ENCODE data around the gene PTPRZ1. TPM values are rescaled to one million over a fixed set of nuclear protein-coding genes. Genes with fewer than 3 reads are reported as not detected.
A peak's percentile ranks its signal among the peaks of the same experiment; 100 is the strongest.

PTPRZ1 gene
- polyA plus RNA-seq, 2 of the 4 experiments (the other 2 are of a cell fraction), result not detected

DNA sequence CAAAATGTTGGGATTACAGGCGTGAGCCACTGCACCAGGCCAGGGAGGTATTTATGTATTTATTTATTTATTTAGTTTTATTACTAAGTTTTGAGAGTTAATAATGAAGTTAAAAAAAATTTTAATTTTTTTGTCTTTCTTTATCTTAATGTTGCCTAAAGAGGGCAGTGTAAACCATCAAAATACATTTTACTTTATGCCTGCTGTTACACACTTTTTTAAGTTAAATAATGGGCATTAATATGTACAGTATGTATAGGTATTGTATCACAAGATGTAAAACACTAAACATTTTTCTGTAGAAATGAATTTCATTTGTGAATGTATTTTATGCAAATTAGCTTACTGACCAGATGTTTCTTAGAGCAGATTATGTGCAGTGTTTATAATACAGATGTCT, 141.7 kb downstream of the PTPRZ1 start:
- Histone ChIP-seq H3K9me3 (no peaks in the 10 kb centered on the region), H3K4me3 (no peak overlapping the region), H3K4me1 (no peaks in the 10 kb centered on the region), H3K4me2 (no peak overlapping the region), H3K27ac (no peak overlapping the region)
- ChIA-PET POLR2A (no interaction called here), CTCF (interaction anchor here (0.7 to 1.0 kb wide), 2 partner anchors 11 to 517 kb away, joined by 3 to 4 read pairs; no protein-coding TSS in a partner anchor)
- DNase-seq (ENCODE audit: low read depth in 1 of 2, low spot score in 1 of 2) (no peak), FAIRE-seq (peak; percentile 23), ATAC-seq (no peak)
- TF ChIP-seq KDM1A (IDR thresholded peaks at IDR 0.05; ENCODE audit: low read depth) (no peak), HOXB13 (CRISPR knock-in tag; IDR thresholded peaks at IDR 0.05; ENCODE audit: low read depth) (no peak), MAZ (IDR thresholded peaks at IDR 0.05; ENCODE audit: borderline replicate concordance, low read depth, low read length) (no peak), PHF8 (IDR thresholded peaks at IDR 0.05; ENCODE audit: borderline replicate concordance, low read depth) (no peak), SREBF2 (IDR thresholded peaks at IDR 0.05) (no peak), GATA3 (IDR thresholded peaks at IDR 0.05; ENCODE audit: borderline replicate concordance) (no peak), FOSL2 (IDR thresholded peaks at IDR 0.05) (no peak), FOSL2 (CRISPR knock-in tag; IDR thresholded peaks at IDR 0.05) (no peak), FOXS1 (CRISPR knock-in tag; IDR thresholded peaks at IDR 0.05) (no peak), HOXB5 (CRISPR knock-in tag; IDR thresholded peaks at IDR 0.05) (no peak), CHD2 (IDR thresholded peaks at IDR 0.05; ENCODE audit: low read length, partially characterized antibody) (no peak), NR3C1 (IDR thresholded peaks at IDR 0.05) (no peak), ZFP36 (IDR thresholded peaks at IDR 0.05; ENCODE audit: borderline replicate concordance, partially characterized antibody) (no peak)
- TF ChIP-seq, protein P1, sequence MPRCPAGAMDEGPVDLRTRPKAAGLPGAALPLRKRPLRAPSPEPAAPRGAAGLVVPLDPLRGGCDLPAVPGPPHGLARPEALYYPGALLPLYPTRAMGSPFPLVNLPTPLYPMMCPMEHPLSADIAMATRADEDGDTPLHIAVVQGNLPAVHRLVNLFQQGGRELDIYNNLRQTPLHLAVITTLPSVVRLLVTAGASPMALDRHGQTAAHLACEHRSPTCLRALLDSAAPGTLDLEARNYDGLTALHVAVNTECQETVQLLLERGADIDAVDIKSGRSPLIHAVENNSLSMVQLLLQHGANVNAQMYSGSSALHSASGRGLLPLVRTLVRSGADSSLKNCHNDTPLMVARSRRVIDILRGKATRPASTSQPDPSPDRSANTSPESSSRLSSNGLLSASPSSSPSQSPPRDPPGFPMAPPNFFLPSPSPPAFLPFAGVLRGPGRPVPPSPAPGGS (IDR thresholded peaks at IDR 0.05), result no peak
- TF ChIP-seq, protein P2, sequence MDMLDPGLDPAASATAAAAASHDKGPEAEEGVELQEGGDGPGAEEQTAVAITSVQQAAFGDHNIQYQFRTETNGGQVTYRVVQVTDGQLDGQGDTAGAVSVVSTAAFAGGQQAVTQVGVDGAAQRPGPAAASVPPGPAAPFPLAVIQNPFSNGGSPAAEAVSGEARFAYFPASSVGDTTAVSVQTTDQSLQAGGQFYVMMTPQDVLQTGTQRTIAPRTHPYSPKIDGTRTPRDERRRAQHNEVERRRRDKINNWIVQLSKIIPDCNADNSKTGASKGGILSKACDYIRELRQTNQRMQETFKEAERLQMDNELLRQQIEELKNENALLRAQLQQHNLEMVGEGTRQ (IDR thresholded peaks at IDR 0.05), result no peak
- TF ChIP-seq, protein P3, sequence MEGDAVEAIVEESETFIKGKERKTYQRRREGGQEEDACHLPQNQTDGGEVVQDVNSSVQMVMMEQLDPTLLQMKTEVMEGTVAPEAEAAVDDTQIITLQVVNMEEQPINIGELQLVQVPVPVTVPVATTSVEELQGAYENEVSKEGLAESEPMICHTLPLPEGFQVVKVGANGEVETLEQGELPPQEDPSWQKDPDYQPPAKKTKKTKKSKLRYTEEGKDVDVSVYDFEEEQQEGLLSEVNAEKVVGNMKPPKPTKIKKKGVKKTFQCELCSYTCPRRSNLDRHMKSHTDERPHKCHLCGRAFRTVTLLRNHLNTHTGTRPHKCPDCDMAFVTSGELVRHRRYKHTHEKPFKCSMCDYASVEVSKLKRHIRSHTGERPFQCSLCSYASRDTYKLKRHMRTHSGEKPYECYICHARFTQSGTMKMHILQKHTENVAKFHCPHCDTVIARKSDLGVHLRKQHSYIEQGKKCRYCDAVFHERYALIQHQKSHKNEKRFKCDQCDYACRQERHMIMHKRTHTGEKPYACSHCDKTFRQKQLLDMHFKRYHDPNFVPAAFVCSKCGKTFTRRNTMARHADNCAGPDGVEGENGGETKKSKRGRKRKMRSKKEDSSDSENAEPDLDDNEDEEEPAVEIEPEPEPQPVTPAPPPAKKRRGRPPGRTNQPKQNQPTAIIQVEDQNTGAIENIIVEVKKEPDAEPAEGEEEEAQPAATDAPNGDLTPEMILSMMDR (IDR thresholded peaks at IDR 0.05), result no peak
- TF ChIP-seq, protein P4, sequence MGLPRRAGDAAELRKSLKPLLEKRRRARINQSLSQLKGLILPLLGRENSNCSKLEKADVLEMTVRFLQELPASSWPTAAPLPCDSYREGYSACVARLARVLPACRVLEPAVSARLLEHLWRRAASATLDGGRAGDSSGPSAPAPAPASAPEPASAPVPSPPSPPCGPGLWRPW (IDR thresholded peaks at IDR 0.05), result no peak
- TF ChIP-seq, protein P5, sequence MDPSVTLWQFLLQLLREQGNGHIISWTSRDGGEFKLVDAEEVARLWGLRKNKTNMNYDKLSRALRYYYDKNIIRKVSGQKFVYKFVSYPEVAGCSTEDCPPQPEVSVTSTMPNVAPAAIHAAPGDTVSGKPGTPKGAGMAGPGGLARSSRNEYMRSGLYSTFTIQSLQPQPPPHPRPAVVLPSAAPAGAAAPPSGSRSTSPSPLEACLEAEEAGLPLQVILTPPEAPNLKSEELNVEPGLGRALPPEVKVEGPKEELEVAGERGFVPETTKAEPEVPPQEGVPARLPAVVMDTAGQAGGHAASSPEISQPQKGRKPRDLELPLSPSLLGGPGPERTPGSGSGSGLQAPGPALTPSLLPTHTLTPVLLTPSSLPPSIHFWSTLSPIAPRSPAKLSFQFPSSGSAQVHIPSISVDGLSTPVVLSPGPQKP (IDR thresholded peaks at IDR 0.05; ENCODE audit: low read depth, low read length), result no peak
- TF ChIP-seq, protein P6, sequence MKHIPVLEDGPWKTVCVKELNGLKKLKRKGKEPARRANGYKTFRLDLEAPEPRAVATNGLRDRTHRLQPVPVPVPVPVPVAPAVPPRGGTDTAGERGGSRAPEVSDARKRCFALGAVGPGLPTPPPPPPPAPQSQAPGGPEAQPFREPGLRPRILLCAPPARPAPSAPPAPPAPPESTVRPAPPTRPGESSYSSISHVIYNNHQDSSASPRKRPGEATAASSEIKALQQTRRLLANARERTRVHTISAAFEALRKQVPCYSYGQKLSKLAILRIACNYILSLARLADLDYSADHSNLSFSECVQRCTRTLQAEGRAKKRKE (CRISPR knock-in tag; IDR thresholded peaks at IDR 0.05; ENCODE audit: low read depth), result no peak
- TF ChIP-seq, protein P7, sequence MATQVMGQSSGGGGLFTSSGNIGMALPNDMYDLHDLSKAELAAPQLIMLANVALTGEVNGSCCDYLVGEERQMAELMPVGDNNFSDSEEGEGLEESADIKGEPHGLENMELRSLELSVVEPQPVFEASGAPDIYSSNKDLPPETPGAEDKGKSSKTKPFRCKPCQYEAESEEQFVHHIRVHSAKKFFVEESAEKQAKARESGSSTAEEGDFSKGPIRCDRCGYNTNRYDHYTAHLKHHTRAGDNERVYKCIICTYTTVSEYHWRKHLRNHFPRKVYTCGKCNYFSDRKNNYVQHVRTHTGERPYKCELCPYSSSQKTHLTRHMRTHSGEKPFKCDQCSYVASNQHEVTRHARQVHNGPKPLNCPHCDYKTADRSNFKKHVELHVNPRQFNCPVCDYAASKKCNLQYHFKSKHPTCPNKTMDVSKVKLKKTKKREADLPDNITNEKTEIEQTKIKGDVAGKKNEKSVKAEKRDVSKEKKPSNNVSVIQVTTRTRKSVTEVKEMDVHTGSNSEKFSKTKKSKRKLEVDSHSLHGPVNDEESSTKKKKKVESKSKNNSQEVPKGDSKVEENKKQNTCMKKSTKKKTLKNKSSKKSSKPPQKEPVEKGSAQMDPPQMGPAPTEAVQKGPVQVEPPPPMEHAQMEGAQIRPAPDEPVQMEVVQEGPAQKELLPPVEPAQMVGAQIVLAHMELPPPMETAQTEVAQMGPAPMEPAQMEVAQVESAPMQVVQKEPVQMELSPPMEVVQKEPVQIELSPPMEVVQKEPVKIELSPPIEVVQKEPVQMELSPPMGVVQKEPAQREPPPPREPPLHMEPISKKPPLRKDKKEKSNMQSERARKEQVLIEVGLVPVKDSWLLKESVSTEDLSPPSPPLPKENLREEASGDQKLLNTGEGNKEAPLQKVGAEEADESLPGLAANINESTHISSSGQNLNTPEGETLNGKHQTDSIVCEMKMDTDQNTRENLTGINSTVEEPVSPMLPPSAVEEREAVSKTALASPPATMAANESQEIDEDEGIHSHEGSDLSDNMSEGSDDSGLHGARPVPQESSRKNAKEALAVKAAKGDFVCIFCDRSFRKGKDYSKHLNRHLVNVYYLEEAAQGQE (IDR thresholded peaks at IDR 0.05), result no peak
- 3% methylated on average over 1 of the region's 1 CpG for WGBS (ENCODE audit: missing lambda C conversion rate)
